Measurements from ENCODE around the gene FUNDC2. TPM values are rescaled to one million over a fixed set of nuclear protein-coding genes. Genes with fewer than 3 reads are reported as not detected.

The FUNDC2 gene
- total and polyA plus RNA-seq, 10 donors, result 29.3 to 113 (median 54.3) TPM

- intact Hi-C loops (cut with DNase I; ENCODE audit: low total_unique reads), result no loop called here
- TF ChIP-seq CTCF (IDR thresholded peaks at IDR 0.05 in 8 of 11, conservative IDR thresholded peaks at IDR 0.05 in 3 of 11) (no peak), POLR2AphosphoS5 (IDR thresholded peaks at IDR 0.05) (no peak), POLR2A (IDR thresholded peaks at IDR 0.05) (no peak)
- Histone ChIP-seq H3K27me3 (replicated peaks in 1 of 7) (no peaks in the 10 kb centered on the region), H3K4me3 (no peak overlapping the region), H3K27ac (peak overlapping the region in 4 of 8 donors; percentile 1 to 97 (median 96)), H3K36me3 (peaks cover 0 to 6% (median 0%) of the 10 kb centered on the region in 6 donors), H3K4me1 (peaks cover 0 to 29% (median 14%) of the 10 kb centered on the region in 6 donors), H3K9me3 (no peaks in the 10 kb centered on the region)
- DNase-seq, result no peak
- 75 to 87% (median 80%) methylated on average over 2 of the region's 2 CpGs for WGBS, 5 donors
Measured at GRCh38 chrX:155028877-155029291, 2.2 kb downstream of the FUNDC2 start.

- no peaks in the 10 kb centered on the region for H3K27me3 ChIP-seq (replicated peaks in 1 of 7)
- peaks cover 0 to 25% (median 13%) of the 10 kb centered on the region in 6 donors for H3K4me1 ChIP-seq
- peaks cover 0 to 32% (median 3%) of the 10 kb centered on the region in 6 donors for H3K36me3 ChIP-seq
- no peak overlapping the region for H3K4me3 ChIP-seq
- 89 to 96% (median 94%) methylated on average over 5 of the region's 5 CpGs for WGBS, 5 donors
- peaks cover 0 to 16% (median 5%) of the 10 kb centered on the region in 8 donors for H3K9me3 ChIP-seq
- no peak for DNase-seq
- H3K27ac ChIP-seq, result peak overlapping the region in 1 of 8 donors; percentile 21
- TF ChIP-seq POLR2AphosphoS5 (IDR thresholded peaks at IDR 0.05) (no peak), CTCF (IDR thresholded peaks at IDR 0.05 in 8 of 11, conservative IDR thresholded peaks at IDR 0.05 in 3 of 11) (no peak), POLR2A (IDR thresholded peaks at IDR 0.05) (no peak)
- intact Hi-C loops (cut with DNase I; ENCODE audit: low total_unique reads), result no loop called here
Measured at GRCh38 chrX:155031657-155032056, 5.0 kb downstream of the FUNDC2 start.

GRCh38 chrX:155035688-155036087 is 9.0 kb downstream of the FUNDC2 start:
- peaks cover 0 to 32% (median 3%) of the 10 kb centered on the region in 6 donors for H3K36me3 ChIP-seq
- H3K27me3 ChIP-seq (replicated peaks in 1 of 7), result no peaks in the 10 kb centered on the region
- H3K27ac ChIP-seq, result no peak overlapping the region
- WGBS, 5 donors, result 90 to 100% (median 95%) methylated on average over 4 of the region's 4 CpGs
- peaks cover 0 to 22% (median 5%) of the 10 kb centered on the region in 8 donors for H3K9me3 ChIP-seq
- intact Hi-C loops (cut with DNase I; ENCODE audit: low total_unique reads), result no loop called here
- TF ChIP-seq POLR2AphosphoS5 (IDR thresholded peaks at IDR 0.05) (no peak), POLR2A (IDR thresholded peaks at IDR 0.05) (no peak), CTCF (IDR thresholded peaks at IDR 0.05 in 8 of 11, conservative IDR thresholded peaks at IDR 0.05 in 3 of 11) (no peak)
- no peak for DNase-seq
- peaks cover 0 to 8% (median 0%) of the 10 kb centered on the region in 6 donors for H3K4me1 ChIP-seq
- no peak overlapping the region for H3K4me3 ChIP-seq

GRCh38 chrX:155046129-155046810 is 19.6 kb downstream of the FUNDC2 start:
- peaks cover 0 to 6% (median 0%) of the 10 kb centered on the region in 6 donors for H3K4me1 ChIP-seq
- no peak for DNase-seq
- no peaks in the 10 kb centered on the region for H3K27me3 ChIP-seq (replicated peaks in 1 of 7)
- intact Hi-C loops (cut with DNase I; ENCODE audit: low total_unique reads), result no loop called here
- no peak for TF ChIP-seq POLR2A (IDR thresholded peaks at IDR 0.05)
- WGBS, 5 donors, result 74 to 97% (median 92%) methylated on average over 6 of the region's 6 CpGs
- H3K27ac ChIP-seq, result no peak overlapping the region
- no peaks in the 10 kb centered on the region for H3K9me3 ChIP-seq
- no peak overlapping the region for H3K4me3 ChIP-seq
- H3K36me3 ChIP-seq, result peaks cover 0 to 21% (median 2%) of the 10 kb centered on the region in 6 donors

Measured in spleen (tissue), 11 donors.